Stimulated activated CD4-positive, alpha-beta T cell treated with anti-CD3 and anti-CD28 coated beads, Interleukin-2, amount 100 ng/mL, for 24 hours (primary cell): ENCODE data around the gene KCNJ14.

Experiments used
- DNase-seq, 2 donors: peaks; one replicate each; pipeline ENCODE4 v3.0.0-alpha.2; 2020

KCNJ14 gene

GRCh38 chr19:48509467-48510194 is 54.3 kb downstream of the KCNJ14 start:
- no peak for DNase-seq

GRCh38 chr19:48510421-48511268 is 55.3 kb downstream of the KCNJ14 start:
- DNase-seq = peak; percentile 78 to 82

- no peak for DNase-seq
These were observed 56.0 kb downstream of the KCNJ14 start for GRCh38 chr19:48511321-48511731.

DNA sequence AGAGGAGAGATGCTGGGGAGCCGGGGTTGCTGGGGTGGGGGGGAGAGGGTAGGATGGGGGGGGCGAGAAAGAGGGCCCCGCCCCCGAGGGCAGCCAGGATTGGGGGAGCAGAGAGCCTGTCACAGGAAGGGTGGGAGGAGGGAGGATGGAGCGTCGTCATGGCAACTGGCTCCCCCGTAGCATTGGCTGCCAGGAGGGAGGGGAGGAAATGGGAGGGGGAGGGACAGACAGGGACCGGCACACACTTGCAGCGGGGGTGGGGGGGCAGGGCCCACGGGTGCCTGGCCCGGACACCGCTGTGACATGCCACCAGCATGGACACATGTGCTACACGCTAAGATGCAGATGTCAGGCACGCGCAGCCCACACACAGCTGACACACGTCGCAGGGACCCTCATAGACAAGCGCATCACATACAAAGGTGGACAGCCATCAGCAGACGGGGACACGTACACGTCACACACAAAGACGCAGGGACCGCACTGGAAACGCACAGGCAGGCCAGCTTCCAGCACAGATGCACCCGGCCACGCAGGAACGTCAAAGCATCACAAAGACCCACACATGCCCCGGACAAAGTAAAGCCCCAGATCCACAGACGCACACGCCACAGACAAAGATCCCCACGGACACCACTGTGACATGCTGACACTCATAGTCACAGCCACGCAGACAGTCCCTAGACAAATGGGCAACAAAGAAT is 56.6 kb downstream of the KCNJ14 start, which contains the start of gene LMTK3:
Gene LMTK3 (minus strand): TSS at position 36 of the 704 bp plus-strand sequence. CDS start 259 bp downstream, outside the sequence.
- peak; percentile 76 to 79 for DNase-seq

GRCh38 chr19:48512504-48513288 is 57.3 kb downstream of the KCNJ14 start:
- no peak for DNase-seq

DNA sequence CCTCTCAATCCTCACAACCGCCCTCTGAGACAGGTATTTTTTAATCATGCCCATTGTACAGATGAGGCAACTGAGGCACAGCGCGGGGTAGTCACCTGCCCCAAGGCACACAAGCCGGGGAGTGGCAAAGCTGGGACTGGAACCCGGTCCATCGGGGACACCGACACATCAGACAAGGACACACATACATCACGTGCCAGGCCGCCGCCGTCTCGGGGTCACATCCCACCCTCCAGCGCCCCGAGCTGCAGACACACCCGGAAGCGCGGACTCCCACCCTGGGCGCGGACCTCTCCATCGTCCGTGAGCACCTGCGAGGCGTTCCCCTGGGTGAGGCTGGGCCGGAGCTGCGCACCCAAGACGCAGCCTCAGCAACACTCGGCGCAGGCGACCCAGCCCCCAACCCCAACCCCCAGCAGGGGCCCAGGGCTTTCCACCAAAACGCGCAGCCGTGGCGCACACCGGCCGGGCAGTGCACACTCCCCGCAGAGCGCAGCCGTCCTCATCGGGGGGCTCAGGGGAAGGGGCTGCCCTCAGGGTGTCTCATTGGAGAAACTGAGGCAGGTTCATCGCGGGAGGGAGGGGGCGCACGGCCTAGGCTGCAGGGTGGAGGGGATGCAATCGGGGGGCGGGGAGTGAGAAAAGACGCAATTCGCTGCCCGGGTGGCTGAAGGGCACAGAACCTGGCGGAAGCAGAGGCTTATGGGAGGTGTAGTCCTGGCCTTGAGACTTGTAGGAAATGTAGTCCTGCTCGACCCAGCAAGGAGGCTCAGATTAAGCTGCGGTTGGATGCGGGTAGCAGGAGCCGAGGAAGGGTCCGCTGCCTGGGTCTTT is 58.1 kb downstream of the KCNJ14 start:
- peak; percentile 75 to 77 for DNase-seq

DNA sequence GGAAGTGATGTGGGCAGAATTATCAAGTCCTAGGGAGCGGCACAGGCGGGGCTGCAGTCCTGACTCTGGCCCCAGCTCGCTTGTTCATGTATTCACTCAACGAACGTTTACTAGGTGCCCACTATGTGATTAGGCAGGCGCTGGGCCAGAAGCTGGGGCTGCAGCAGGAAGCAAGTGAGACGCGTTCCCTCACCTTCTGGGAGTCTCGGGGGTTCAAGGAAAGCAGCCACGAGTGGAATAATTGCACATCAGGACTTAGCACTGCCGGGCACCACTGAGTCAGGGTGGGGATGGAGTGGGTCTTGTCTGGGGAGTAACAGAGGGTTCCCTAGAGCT is 58.7 kb downstream of the KCNJ14 start:
- DNase-seq = no peak

GRCh38 chr19:48516536-48516935 is 61.2 kb downstream of the KCNJ14 start:
- DNase-seq = no peak
